GM12864 (cell line): ENCODE measurements around the gene TNFRSF1A.

Source experiments
- DNase-seq: peaks from one replicate; pipeline ENCODE4 v3.0.0-alpha.2; 2011; ENCODE audit warnings: low read depth
- H3K4me3 ChIP-seq: 2 replicates; pipeline ENCODE4 v1.5.1; 2011; ENCODE audit warnings: mild to moderate bottlenecking, low read depth, low read length, control low read depth
- CTCF ChIP-seq: IDR thresholded peaks from 2 replicates; pipeline ENCODE4 v1.5.1; 2011; ENCODE audit warnings: low read depth, mild to moderate bottlenecking, moderate library complexity, low read length, control low read depth, inconsistent platforms; ENCODE audit errors: missing control alignments

Gene TNFRSF1A

GRCh38 chr12:6377667-6377994 lies 35.8 kb upstream of the TNFRSF1A start:
- H3K4me3 ChIP-seq = no peak overlapping the region
- DNase-seq = no peak
- TF ChIP-seq CTCF = no peak

DNA sequence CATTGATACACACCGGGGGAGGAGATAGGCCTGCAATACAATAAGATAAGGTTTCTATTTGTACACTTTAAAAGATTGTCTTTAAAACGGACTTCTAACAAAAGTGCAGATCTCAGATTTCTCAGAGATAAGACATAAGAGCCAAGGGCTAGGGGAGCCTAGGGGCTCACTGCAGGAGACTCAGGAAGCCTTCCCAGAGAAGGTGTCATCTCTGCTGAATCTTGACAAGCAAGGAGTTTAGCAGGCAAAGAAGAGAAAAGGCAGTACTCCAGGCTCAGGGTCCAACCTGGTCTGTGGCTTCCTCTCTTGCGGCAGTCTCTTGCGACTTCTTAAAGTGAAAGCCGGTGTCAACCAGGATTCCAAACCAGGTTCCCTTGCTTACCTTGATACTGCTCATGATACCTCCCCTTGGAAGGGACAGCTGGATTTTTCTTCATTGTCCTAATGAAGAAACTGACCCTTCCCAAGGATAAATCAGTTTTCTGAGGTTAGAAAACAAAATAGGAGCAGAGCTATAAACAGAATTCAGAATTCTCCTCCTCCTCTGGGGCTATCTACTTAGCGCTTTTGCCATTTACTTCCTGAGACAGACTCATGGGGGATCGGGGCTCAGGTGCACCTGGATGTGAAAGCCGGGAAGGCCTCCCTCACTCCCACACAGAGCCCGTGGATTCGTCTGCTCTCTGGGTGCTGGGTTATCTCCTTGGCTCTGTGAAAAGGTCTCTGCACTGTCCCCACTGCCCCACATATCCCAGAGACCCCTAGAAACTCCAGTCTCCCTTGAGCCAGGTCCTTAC lies 35.2 kb upstream of the TNFRSF1A start:
- DNase-seq = no peak
- no peak overlapping the region for H3K4me3 ChIP-seq
- no peak for TF ChIP-seq CTCF

GRCh38 chr12:6376079-6376869 lies 34.4 kb upstream of the TNFRSF1A start:
- no peak overlapping the region for H3K4me3 ChIP-seq
- DNase-seq = no peak
- TF ChIP-seq CTCF = no peak

DNA sequence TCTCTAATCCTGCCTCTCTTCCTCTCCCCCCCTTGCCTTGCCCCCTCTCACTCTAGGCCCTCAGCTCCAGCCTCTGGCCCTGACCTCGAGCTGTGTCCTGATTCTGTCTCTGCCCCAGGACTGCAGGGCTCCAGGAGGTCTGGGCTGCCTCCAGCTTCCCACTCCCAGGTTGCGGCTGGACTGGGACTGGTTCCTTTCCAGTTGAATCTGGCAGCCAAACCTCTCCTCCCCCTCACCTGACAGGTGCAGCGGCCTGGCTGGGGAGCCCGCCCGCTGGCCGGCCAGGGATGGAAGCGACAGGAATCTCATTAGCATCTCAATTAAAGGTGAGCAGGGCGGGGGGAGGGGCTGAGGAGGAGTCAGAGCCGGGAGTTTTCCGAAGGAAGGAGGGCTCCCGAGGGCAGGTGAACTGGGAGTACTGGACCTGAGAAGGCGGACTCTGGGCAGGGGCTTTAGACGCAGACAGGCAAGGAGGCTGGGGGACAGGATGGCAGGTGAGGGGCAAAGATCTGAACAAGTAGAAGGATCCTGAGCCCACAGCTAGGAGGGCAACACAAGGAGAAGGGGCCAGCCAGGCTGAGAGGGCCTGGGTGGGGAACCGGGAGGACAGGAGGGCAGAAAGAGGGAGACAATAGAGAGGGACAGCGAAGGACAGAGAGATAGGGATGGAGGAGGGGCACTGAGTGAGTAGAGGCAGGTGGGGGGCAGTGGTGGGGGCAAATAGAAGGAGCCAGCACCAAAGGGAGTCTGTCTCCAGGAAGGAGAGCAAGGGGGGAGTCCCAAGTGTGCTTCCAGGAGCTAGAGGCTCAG lies 33.6 kb upstream of the TNFRSF1A start, which contains the start of gene SCNN1A:
TSS of gene SCNN1A (minus strand) at position 295 of the 810 bp plus-strand sequence. CDS start 780 bp downstream, outside the sequence.
- no peak for TF ChIP-seq CTCF
- DNase-seq = no peak
- no peak within 1 kb of the TSS for H3K4me3 ChIP-seq

DNA sequence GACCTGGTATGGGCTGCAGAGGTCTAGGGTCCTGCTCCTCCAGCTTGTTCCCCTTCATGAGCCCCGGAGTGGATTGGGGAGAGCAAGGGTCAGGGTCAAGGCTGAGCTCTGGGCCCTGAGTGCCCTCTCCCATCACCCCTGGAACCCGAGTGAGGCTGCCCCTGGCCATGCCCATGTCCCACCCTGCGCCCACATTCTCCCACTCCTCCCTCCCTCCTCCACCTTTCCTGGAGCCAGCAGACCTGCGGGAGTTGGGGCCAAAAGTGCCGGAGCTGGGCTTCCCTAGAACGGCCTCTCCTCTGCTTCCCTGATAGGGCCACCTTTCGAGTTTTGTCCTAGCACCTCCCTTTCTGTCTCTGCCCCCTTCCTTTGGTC lies 32.9 kb upstream of the TNFRSF1A start:
- H3K4me3 ChIP-seq = no peak overlapping the region
- no peak for DNase-seq
- TF ChIP-seq CTCF = no peak

- DNase-seq = no peak
- no peak for TF ChIP-seq CTCF
- no peak overlapping the region for H3K4me3 ChIP-seq
These were observed 32.3 kb upstream of the TNFRSF1A start for GRCh38 chr12:6374028-6374785.
